C4-2B (cell line): ENCODE results near the gene NSMF.

Experiments
- ZFX ChIP-seq: fragments of 450-650 bp; IDR thresholded peaks from 2 replicates; pipeline ENCODE4 v1.6.1; 2017
- TF ChIP-seq, protein P1 (sequence below): fragments of 450-650 bp; conservative IDR thresholded peaks from 2 replicates; pipeline ENCODE4 v1.5.1; 2017; ENCODE audit warnings: mild to moderate bottlenecking

- TF ChIP-seq, protein P1, sequence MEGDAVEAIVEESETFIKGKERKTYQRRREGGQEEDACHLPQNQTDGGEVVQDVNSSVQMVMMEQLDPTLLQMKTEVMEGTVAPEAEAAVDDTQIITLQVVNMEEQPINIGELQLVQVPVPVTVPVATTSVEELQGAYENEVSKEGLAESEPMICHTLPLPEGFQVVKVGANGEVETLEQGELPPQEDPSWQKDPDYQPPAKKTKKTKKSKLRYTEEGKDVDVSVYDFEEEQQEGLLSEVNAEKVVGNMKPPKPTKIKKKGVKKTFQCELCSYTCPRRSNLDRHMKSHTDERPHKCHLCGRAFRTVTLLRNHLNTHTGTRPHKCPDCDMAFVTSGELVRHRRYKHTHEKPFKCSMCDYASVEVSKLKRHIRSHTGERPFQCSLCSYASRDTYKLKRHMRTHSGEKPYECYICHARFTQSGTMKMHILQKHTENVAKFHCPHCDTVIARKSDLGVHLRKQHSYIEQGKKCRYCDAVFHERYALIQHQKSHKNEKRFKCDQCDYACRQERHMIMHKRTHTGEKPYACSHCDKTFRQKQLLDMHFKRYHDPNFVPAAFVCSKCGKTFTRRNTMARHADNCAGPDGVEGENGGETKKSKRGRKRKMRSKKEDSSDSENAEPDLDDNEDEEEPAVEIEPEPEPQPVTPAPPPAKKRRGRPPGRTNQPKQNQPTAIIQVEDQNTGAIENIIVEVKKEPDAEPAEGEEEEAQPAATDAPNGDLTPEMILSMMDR = no peak
- no peak for TF ChIP-seq ZFX
Observed at GRCh38 chr9:137486141-137486490, 27.0 kb upstream of the NSMF start.
